HG03342 (cell line): ENCODE measurements around the gene MPC1.
A peak's percentile ranks its signal among the peaks of the same experiment; 100 is the strongest.
"Not testable (repeated sequence)": the region's sequence is repeated elsewhere in the genome, so short reads cannot be mapped to it uniquely, and the experiment has no call there.

ENCODE experiments used
- ATAC-seq: cut with Tn5 transposase; IDR thresholded peaks from one replicate; pipeline ENCODE4 v1.9.1; 2021; ENCODE audit warnings: mild to moderate bottlenecking, moderate library complexity; ENCODE audit not compliant: unreplicated experiment

MPC1 gene

DNA sequence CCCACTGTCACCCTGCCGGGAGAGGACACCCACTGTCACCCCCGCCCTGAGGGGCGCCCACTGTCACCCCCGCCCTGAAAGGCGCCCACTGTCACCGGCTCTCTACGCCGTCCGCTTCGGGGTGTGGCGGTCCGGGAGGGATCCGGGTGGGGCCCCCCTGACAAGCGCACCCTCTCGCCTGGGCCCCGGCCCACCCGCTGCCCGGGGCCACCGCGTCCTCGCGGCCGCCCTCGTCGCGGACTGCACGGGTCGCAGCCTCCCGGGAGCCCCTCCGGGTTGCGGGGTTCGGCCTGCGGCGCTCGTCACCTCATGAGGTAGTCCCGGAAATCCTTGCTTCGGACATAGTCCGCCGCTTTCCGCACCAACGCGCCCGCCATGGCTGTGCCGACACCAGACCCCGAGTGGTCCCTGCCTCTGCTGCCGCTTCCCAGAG, 224 bp downstream of the MPC1 start:
- no peak for ATAC-seq

- peak; percentile 51 for ATAC-seq
Measured at GRCh38 chr6:166381733-166382499, 824 bp downstream of the MPC1 start.

GRCh38 chr6:166381381-166381732, 1.4 kb downstream of the MPC1 start:
- no peak for ATAC-seq

DNA sequence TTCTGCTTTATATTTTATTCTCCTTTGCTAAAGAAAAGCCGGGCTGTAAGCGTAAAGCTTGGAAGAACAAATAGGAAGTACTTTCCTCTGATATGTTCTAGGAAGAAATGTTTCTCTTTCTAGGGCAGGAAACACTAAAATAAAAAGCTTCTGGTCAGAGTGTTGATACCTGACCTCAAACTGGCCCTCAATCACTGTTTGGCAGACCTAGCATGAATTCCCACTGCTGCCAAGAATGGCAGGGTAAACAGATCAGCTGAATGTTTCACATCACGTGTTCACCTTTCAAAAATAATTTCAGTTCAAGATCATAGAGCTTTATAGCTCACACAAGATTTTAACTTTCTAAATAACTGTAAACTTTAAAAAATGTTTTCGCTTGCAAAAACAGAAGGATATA, 2.9 kb downstream of the MPC1 start:
- ATAC-seq, result no peak

DNA sequence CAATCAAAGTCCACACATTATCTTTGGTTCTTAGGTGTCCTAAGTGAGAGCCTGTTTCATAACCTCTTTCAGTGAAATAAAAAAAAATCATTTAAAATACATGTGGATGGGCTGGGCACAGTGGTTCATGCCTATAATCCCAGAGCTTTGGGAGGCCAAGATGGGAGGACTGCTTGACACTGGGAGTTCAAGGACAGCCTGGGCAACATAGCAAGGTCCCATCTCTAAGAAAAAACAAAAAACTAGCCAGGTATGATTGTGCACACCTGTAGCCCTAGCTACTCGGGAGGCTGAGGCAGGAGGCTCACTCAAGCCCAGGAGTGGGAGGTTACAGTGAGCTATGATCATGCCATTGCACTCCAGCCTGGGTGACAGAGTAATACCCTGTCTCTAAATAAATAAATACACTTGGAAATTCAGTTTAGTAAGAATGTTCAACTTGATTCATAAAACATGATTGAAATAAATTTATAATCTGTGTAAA, 3.6 kb downstream of the MPC1 start:
- ATAC-seq, result no peak

DNA sequence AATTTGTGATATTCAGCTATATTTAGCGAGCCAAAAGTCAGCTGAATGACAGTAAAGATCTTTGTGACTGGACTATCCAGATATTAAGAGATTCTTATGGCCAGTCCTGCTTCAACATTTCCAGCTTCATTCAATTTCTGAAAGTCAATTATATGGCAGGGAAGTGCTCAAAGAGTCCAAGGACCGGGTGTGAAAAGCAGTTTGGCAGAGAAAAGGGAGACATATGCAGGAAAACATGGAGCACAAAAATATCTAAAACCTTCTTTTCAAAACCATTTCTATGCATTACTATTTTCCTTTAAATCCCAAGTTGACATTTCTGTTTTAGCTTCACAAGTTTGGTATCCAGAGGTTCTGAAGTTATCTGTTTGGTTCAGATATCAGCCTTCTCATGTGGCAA, 5.0 kb downstream of the MPC1 start:
- ATAC-seq, result no peak

GRCh38 chr6:166375013-166375412, 7.7 kb downstream of the MPC1 start:
- no peak for ATAC-seq

DNA sequence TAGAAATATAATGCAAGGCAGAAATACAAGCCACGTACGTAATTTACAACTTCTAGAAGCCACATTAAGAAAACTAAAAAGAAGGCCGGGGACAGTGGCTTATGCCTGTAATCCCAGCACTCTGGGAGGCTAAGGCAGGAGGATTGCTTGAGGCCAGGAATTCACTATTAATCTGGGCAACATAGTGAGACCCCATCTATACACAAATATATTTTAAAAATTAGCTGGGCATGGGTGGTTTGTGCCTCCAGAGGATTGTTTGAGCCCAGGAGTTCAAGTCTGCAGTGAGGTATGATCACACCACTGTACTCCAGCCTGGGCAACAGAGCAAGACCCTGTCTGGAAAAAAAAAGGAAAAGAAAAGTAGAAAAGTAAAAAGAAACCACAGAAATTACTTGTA, 12.3 kb downstream of the MPC1 start:
- no peak for ATAC-seq

- no peak for ATAC-seq
Measured at GRCh38 chr6:166369782-166370181, 13.0 kb downstream of the MPC1 start.

GRCh38 chr6:166366921-166367320, 15.8 kb downstream of the MPC1 start:
- no peak for ATAC-seq

DNA sequence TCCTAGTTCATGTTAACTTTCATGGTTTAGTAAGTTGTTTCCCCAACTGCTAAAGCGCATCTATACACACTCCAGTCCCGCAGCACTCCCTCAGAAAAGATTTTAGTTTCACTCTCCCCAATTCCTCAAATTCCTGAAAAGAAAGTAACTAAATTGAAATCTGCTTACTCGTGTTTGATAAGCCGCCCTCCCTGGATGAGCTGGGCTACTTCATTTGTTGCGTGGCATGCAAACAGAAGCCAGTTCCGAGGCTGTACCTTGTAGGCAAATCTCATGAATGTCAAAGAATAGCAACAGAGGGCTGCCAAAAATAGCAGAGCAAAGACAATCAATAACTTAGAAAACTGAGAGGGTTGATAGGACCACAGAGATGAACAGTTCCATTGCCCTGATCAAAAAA, 16.9 kb downstream of the MPC1 start:
- ATAC-seq, result no peak

DNA sequence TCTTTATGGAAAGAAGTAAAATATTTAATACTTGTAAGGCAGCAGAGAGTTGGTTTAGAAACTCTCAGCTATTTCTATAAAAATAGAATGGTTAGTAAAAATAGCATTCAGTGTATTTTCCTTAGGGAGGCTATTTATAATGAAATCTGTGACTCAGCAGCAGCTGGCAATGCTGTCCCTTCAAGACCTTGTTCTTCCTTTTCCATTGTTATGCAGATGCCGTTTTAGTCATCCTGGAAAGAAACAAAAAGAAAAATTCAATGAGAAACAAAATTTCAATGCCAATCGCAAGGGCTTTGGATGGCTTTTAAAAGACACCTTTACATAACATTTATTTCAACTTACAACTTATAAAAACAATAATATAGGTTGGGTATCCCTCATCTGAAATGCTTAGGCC, 17.5 kb downstream of the MPC1 start:
- no peak for ATAC-seq

DNA sequence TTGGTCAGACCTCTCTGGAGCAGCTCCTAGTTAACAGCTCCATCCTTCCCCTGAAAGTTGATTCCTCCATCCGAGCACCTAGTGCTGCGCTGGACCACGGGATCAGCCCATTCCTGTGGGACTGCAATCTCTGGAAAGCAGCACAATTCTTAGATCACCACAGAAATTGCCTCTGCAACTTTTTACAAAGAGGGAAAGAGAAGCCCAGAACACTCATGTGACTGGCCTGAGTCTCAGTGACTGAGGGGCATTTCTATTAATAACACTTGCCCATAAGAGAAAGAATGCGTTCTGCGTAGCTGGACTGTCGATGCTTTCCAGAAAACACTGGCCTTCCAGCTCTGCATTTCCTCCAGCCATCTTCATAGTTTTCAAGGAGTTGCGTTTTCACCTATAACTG, 18.3 kb downstream of the MPC1 start:
- ATAC-seq, result no peak

DNA sequence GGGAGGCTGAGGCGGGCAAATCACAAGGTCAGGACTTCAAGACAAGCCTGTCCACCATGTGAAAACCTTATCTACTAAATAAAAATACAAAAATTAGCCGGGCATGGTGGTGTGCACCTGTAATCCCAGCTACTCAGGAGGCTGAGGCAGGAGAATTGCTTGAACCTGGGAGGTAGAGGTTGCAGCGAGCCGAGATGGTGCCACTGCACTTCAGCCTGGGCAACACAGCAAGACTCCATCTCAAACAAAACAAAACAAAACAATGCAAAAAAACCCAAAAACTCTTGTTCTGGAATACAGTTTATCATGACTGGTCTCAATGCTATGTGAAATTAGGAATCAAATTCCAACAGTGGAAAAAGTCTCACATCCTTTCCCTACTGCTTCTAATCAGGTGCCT, 20.3 kb downstream of the MPC1 start:
- not testable (repeated sequence) for ATAC-seq

DNA sequence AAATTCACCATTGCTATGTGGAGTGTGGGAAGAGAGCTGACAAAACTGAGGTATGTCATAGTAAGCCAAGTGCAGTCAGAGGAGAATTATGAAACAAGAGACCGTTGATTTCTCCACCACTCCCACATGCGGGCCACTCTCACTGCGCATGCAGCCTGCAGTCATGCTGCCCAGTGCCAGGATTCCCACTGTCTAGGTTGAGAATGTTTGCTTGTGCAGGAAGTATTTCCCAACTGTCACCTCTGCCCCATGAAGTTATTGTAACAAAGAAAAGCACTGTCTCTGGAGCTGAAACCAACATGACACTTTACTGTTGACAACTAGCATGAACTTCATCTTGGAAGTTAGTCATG, 21.7 kb downstream of the MPC1 start:
- ATAC-seq, result no peak

DNA sequence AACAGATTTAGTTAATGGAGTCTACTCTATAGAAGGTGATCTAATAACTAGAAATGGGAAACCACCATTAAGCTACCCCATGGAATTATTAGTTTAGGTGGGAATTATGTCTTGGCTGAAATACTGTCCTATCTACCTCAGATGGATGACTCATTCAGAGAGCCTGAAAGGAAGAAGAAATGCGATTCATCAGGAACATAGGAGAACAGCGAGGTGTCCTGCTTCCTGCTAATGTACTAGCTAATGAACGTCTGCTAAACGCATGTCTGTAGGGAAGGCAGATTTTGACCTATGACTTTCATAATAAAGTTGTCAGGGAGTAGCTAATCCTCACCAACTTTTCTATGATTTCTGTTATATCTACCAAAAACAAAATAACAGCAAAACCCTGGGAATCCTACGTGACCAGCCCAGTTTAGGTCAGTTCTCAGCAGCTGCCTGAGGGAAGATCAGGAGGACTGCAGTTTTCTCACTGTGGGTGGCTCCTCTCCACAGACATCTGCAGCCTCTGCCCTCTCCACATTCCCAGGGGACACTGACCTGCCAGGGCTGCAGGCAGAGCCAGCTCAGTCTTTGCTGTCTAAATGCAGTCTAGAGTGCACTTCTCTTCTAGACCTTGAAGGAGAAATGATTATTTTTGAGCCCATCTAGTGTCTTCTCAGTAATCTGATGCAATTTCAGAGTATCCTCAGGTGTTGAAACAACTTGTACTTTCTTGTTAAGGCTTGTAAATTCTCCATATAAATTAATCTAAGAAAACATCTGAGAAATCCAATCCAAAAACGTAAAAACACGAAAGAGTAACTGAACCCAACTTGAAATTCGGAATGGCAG, 22.3 kb downstream of the MPC1 start:
- ATAC-seq, result no peak

- ATAC-seq, result no peak
Measured at GRCh38 chr6:166355552-166355951, 27.2 kb downstream of the MPC1 start.

DNA sequence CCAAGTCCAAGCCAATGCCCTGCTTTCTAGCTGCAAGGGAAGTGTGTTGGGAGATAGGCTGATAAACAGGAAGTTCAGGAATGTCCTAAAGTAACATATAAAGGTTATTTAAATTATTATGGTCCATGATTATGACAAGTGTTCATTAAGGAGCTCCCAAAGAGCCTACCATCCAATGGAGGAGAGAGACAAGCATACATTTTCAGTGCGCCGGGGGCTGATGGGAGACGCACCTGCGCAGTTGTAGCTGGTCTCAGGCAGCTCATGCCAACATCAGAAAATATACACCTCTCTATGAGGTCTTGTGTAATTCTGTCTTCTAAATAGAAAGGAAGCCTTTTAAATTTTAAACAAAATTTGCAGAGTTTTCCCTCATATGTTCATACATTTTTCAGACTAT, 27.8 kb downstream of the MPC1 start:
- ATAC-seq, result no peak

DNA sequence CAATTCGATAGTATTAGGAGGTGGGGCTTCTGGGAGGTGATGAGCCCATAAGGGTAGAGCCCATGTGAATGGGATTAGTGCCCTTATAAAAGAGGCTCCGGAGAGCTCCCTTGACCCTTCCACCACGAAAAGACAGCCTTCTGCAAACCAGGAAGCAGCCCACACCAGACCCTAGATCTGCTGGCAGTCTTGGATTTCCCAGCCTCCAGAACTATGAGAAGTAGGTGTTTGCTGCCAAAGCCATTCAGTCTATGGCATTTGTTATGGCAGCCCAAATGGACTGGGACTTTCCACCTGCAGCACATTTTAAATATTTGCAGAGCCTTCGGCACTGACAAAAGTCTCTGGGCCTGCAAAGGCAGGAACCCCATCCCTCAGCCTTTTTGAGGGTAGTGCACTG, 28.6 kb downstream of the MPC1 start:
- ATAC-seq, result no peak

DNA sequence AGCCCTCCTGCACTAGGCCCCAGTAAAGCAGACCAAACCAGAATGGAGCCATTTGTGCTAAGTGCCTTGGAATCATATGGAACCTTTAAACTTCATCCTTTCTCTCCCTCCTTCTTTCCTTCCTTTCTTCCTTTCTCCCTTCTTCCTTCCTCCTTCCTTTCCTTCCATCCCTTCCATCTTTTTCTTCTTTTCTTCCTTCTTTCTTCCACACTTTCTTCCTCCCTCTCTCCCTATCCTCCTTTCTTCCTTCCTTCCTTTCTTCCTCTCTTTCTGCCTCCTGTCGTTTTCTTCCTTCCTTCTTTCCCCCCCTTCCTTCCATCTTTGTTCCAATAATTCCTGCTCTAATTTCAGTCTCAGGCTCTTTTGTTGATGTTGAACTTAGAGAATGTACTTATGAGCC, 29.2 kb downstream of the MPC1 start:
- no peak for ATAC-seq

DNA sequence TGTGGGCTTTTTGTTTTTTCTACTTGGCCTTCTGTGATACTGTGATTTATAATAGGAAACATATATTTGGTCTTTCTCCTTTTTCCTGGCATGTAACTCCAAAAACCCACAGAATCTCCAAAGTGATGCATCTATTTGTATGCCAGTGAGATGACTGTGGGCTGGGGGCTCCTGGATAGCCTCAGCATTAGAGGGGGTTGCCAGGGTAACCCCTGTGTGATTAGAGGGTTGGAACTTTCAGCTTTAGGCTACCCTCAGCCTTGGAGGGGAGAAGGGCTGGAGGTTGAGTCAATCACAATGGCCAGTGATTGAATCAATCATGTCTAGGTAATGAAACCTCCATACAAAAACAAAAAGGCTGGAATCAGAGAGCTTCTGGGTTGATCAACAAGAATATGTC, 29.8 kb downstream of the MPC1 start:
- no peak for ATAC-seq

DNA sequence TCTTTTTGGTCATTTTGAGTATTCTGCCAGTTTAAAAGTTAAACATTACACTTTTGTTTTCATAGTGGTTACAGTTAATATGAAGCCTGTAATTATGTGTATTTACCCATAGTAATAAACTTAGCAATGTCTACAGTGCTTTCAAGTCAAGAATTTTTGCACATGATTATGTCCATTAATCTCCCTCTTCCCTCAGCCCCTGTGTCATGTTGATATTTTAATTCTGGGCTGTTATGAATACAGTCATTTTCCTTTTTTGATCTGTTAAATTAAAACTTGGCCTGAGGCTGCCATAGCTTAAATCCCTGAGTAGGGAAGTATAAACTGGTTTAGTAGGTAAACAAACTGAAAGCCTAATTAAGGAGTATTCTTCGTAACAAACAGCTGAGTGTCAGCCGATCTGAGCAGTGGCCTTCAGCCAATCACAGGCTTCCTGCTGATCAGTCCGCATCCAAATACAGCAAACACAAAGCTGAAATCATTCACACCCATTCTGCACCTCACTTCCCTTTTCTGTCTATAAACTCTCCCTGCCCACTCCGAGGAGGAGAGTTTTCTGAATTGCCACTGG, 30.9 kb downstream of the MPC1 start:
- ATAC-seq, result peak; percentile 100
